Immature natural killer cell (primary cell): ENCODE data around the gene SLC22A13. TPM values are rescaled to one million over a fixed set of nuclear protein-coding genes. Genes with fewer than 3 reads are reported as not detected.
"Not testable (repeated sequence)": the region's sequence is repeated elsewhere in the genome, so short reads cannot be mapped to it uniquely, and the experiment has no call there.

Experiments
- DNase-seq, 3 donors: peaks; one replicate each; pipeline ENCODE4 v3.0.0; 2022; ENCODE audit warnings: mixed read lengths in 1 of 3
- H3K27ac Mint-ChIP-seq, 6 donors: one replicate each; pipeline ENCODE4 v1.8.0; 2020; ENCODE audit warnings: mixed read lengths in 6 of 6, mild to moderate bottlenecking in 5 of 6, inconsistent platforms in 4 of 6, moderate library complexity in 3 of 6
- H3K27me3 Mint-ChIP-seq, 3 donors: one replicate each; pipeline ENCODE4 v1.8.0; 2020 to 2021; ENCODE audit warnings: low read depth in 3 of 3, mild to moderate bottlenecking in 3 of 3, mixed read lengths in 3 of 3, moderate library complexity in 3 of 3, inconsistent platforms in 1 of 3
- H3K36me3 Mint-ChIP-seq, 3 donors: one replicate each; pipeline ENCODE4 v1.8.0; 2020; ENCODE audit warnings: mixed read lengths in 3 of 3, inconsistent platforms in 2 of 3, mild to moderate bottlenecking in 2 of 3
- H3K4me1 Mint-ChIP-seq, 2 donors: one replicate each; pipeline ENCODE4 v1.8.0; 2020; ENCODE audit warnings: inconsistent platforms in 2 of 2, mild to moderate bottlenecking in 2 of 2, mixed read lengths in 2 of 2, moderate library complexity in 1 of 2
- H3K4me3 Mint-ChIP-seq, 5 donors: one replicate each; pipeline ENCODE4 v1.8.0; 2020; ENCODE audit warnings: mild to moderate bottlenecking in 5 of 5, mixed read lengths in 5 of 5, inconsistent platforms in 3 of 5, moderate library complexity in 3 of 5
- H3K9me3 Mint-ChIP-seq, 6 donors: one replicate each; pipeline ENCODE4 v1.8.0; 2020; ENCODE audit warnings: mild to moderate bottlenecking in 6 of 6, mixed read lengths in 6 of 6, inconsistent platforms in 4 of 6, moderate library complexity in 3 of 6
- polyA plus RNA-seq, 3 donors: library from polyadenylated mRNA; unstranded; fragments of 300-500 nt; fragmentation: Illumina TruSeq; gene quantifications; one replicate each; pipeline ENCODE4 v1.2.3, GENCODE V29; 2021

SLC22A13 gene
- polyA plus RNA-seq, 3 donors from 2014 or later = not detected

GRCh38 chr3:38315488-38316230, 50.0 kb downstream of the SLC22A13 start:
- no peak overlapping the region for H3K4me3 Mint-ChIP-seq
- no peaks in the 10 kb centered on the region for H3K36me3 Mint-ChIP-seq

DNA sequence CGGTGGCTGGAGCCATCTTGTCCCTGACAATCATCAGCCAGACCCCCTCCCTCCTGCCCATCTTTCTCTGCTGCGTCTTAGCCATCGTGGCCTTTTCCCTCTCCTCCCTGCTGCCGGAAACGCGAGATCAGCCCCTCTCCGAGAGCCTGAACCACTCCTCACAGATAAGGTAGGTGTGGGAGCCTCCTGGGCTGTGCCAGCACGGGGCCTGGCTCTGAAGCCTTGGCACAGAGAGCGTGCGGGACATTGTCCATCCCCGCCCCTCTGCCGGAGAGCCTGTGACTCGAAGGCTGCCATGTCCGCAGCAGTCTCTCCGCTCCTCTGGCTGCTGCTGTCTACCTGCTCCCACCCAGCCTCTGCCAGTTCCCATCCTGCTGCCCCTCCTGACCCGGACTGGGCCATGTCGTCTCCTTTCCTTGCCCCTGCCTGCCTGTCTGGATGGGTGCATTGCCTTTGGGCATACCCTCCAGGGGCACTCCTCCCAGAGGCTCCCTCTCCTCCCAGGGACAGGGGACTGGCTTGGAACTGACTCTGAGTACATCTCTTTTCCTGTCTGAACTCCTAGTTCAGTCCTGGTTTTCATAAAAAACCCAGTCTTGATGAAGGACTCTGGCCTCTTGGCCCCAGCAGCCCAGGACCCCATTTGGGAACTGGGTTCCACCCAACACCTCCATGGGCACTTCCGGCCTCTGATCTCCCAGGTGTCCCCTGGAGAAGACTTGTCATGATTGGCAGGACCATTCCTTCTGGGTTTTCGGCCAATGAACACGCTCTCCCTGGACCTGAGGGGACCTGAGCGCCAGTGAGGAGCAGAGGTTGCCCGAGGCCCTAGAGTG, 51.0 kb downstream of the SLC22A13 start:
- Mint-ChIP-seq H3K4me3 (no peak overlapping the region), H3K9me3 (no peaks in the 10 kb centered on the region), H3K27me3 (peaks cover 0 to 10% (median 5%) of the 10 kb centered on the region in 3 donors), H3K36me3 (no peaks in the 10 kb centered on the region), H3K27ac (no peak overlapping the region), H3K4me1 (no peaks in the 10 kb centered on the region)
- DNase-seq = no peak

More at GRCh38 chr3:38315488-38316230, 50.0 kb downstream of the SLC22A13 start:
- no peaks in the 10 kb centered on the region for H3K4me1 Mint-ChIP-seq
- H3K27me3 Mint-ChIP-seq = peaks cover 0 to 10% (median 3%) of the 10 kb centered on the region in 3 donors
- H3K27ac Mint-ChIP-seq = no peak overlapping the region
- DNase-seq = no peak
- H3K9me3 Mint-ChIP-seq = no peaks in the 10 kb centered on the region

DNA sequence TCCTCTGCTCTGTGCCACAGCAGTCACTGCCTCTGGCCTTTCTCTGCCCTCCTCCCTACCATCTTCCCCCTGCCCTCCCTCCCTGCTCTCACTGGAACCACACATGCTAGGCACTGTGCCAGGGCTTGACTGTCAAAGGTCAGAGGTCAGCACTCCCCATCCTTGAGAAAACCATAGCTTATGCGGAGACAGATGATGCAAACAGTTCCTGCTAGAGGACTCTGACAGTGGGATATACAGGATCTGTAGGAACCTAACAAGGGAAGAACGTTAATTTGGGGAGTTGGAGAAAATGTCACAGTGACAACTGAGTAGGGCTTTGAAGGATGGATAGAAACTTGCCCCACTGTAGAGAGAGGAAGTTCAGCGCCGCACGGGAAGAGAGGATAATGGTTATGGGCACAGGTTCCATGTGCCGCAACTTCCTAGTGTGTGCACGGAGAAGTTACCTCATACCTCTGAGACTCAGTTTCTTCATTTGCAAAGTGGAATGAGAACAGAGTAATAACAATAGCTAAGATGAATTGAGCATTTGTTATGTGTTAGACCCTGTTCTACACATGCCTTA, 51.7 kb downstream of the SLC22A13 start:
- H3K4me3 Mint-ChIP-seq = no peak overlapping the region
- peaks cover 0 to 7% (median 6%) of the 10 kb centered on the region in 3 donors for H3K27me3 Mint-ChIP-seq
- H3K4me1 Mint-ChIP-seq = no peaks in the 10 kb centered on the region
- DNase-seq = no peak
- no peak overlapping the region for H3K27ac Mint-ChIP-seq
- H3K36me3 Mint-ChIP-seq = no peaks in the 10 kb centered on the region
- peaks cover 0 to 1% (median 0%) of the 10 kb centered on the region in 6 donors for H3K9me3 Mint-ChIP-seq

GRCh38 chr3:38318766-38319671, 53.4 kb downstream of the SLC22A13 start:
- Mint-ChIP-seq H3K4me1 (no peaks in the 10 kb centered on the region), H3K27me3 (peaks cover 0 to 6% (median 3%) of the 10 kb centered on the region in 3 donors), H3K9me3 (peaks cover 0 to 1% (median 0%) of the 10 kb centered on the region in 6 donors), H3K27ac (peak overlapping the region in 1 of 6 donors; percentile 31), H3K36me3 (no peaks in the 10 kb centered on the region), H3K4me3 (no peak overlapping the region)
- no peak for DNase-seq

- not testable (repeated sequence) for H3K27me3 Mint-ChIP-seq, H3K4me1 Mint-ChIP-seq
These were observed 55.0 kb downstream of the SLC22A13 start for GRCh38 chr3:38320638-38321037.

GRCh38 chr3:38323060-38323459, 57.4 kb downstream of the SLC22A13 start:
- H3K27me3 Mint-ChIP-seq = peaks cover 2 to 6% (median 5%) of the 10 kb centered on the region in 3 donors
- no peaks in the 10 kb centered on the region for H3K4me1 Mint-ChIP-seq
- no peaks in the 10 kb centered on the region for H3K36me3 Mint-ChIP-seq
- no peak overlapping the region for H3K27ac Mint-ChIP-seq
- no peak overlapping the region for H3K4me3 Mint-ChIP-seq
- H3K9me3 Mint-ChIP-seq = peaks cover 0 to 1% (median 0%) of the 10 kb centered on the region in 6 donors
- no peak for DNase-seq

More at GRCh38 chr3:38320638-38321037, 55.0 kb downstream of the SLC22A13 start:
- H3K36me3 Mint-ChIP-seq, H3K27ac Mint-ChIP-seq, H3K4me3 Mint-ChIP-seq, DNase-seq, H3K9me3 Mint-ChIP-seq: not testable (repeated sequence)

DNA sequence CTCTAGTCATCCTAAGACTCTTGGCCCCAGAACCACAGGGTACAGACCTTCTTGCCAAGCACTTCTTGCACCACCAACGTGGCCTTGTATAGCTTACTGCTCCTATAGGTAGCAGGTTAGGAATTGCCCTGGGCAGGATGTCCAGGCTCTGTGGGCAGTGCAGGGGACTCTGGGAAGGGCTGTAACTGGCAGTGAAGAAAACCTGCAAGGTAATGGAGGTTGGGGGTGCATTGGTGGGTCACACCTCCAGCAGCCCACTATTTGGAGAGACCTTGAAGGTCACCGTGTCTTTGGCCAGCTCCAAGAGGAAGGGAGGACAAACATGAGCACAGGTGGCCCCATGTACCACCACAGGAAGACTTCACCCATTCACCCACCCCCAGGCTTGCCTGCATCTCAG, 59.6 kb downstream of the SLC22A13 start:
- H3K27ac Mint-ChIP-seq = no peak overlapping the region
- peaks cover 0 to 1% (median 0%) of the 10 kb centered on the region in 6 donors for H3K9me3 Mint-ChIP-seq
- H3K4me1 Mint-ChIP-seq = no peaks in the 10 kb centered on the region
- DNase-seq = no peak
- no peaks in the 10 kb centered on the region for H3K36me3 Mint-ChIP-seq
- H3K4me3 Mint-ChIP-seq = no peak overlapping the region
- peaks cover 4 to 6% (median 5%) of the 10 kb centered on the region in 3 donors for H3K27me3 Mint-ChIP-seq

DNA sequence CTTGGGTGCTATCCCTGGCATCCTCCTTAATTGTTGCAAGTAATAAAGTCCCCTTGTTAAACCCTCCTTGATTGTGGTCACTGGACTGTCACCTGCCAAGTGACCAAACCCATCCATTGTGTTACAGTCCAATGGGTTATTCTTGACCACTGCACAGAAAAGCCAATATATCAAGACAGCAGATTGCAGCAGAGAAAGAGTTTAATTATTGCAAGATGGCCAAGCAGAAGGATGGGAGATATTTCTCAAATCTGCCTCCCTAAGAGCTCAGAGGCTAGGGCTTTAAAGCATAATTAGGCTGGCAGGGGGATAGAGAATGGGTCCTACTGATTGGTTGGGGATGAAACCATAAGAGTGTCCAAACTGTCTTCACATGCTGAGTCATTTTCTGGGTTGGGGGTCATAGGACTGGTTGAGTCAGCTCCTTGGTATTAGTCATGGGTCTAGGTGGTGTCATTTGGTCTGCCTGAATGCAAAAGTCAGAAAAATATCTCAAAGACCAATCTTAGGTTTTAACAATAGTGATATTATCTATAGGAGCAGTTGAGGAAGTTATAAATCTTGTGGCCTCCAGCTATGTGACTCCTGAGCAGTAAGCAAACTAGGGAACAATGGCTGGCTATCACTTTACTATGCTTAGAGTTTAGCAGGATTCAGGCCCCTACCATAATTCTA, 61.9 kb downstream of the SLC22A13 start:
- Mint-ChIP-seq H3K9me3 (no peaks in the 10 kb centered on the region), H3K27ac (no peak overlapping the region), H3K36me3 (no peaks in the 10 kb centered on the region), H3K4me3 (no peak overlapping the region), H3K4me1 (no peaks in the 10 kb centered on the region), H3K27me3 (peaks cover 0 to 7% (median 6%) of the 10 kb centered on the region in 3 donors)
- no peak for DNase-seq

Other genes with a start within 250 kb of the SLC22A13 start
- 10 to 100 TPM; 11.6 to 18.0 (median 12.1) TPM for gene PLCD1, start 236.2 kb upstream of the SLC22A13 start, polyA plus RNA-seq
- gene DLEC1, start 226.6 kb upstream of the SLC22A13 start, polyA plus RNA-seq = 1 to 10 TPM in 1 of 3 donors, under 1 TPM in 2; 0.16 to 2.4 (median 0.84) TPM
- 100 to 1,000 TPM in 1 of 3 donors, 10 to 100 TPM in 2; 74.8 to 113 (median 82.8) TPM for gene ACAA1, start 128.7 kb upstream of the SLC22A13 start, polyA plus RNA-seq
- 100 to 1,000 TPM in 2 of 3 donors, 10 to 100 TPM in 1; 94.0 to 205 (median 129) TPM for gene MYD88, start 127.2 kb upstream of the SLC22A13 start, polyA plus RNA-seq
- 10 to 100 TPM; 13.1 to 16.1 (median 13.5) TPM for gene OXSR1, start 100.3 kb upstream of the SLC22A13 start, polyA plus RNA-seq
- gene SLC22A14, start 16.5 kb downstream of the SLC22A13 start, polyA plus RNA-seq = not detected
- 1 to 10 TPM; 1.2 to 1.5 (median 1.4) TPM for gene XYLB, start 81.0 kb downstream of the SLC22A13 start, polyA plus RNA-seq
- under 1 TPM; 0.02 to 0.39 (median 0.04) TPM for gene ACVR2B, start 188.1 kb downstream of the SLC22A13 start, polyA plus RNA-seq
- 10 to 100 TPM in 1 of 3 donors, 1 to 10 TPM in 2; 2.9 to 19.6 (median 6.9) TPM for gene EXOG, start 230.5 kb downstream of the SLC22A13 start, polyA plus RNA-seq